Anterior cingulate cortex (tissue), 58 donors: ENCODE measurements around the gene GDI1.

Source experiments
- DNase-seq, 58 donors: peaks; one replicate each; lab custom pipeline; 2025; lab: John Stamatoyannopoulos, UW

The GDI1 gene

DNA sequence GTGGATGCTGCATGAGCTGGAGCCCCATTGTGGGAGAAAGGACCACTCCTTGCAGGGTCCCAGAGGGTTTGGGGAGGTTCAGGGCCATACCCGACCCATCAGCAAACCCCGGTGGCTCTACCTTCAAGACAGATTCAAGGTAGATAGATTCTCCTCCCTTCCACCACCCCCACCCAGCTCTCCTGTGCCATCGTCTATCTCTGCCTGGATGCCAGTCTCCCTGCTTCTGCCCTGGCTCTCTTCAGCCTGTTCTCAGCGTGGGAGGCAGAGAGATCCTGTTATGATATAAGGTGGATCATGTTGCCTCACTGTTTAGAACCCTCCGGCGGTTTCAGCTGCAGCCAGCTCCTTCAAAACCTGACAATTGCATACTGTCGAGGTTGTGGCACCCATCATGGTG, 36.7 kb downstream of the GDI1 start:
- DNase-seq: no peak

DNA sequence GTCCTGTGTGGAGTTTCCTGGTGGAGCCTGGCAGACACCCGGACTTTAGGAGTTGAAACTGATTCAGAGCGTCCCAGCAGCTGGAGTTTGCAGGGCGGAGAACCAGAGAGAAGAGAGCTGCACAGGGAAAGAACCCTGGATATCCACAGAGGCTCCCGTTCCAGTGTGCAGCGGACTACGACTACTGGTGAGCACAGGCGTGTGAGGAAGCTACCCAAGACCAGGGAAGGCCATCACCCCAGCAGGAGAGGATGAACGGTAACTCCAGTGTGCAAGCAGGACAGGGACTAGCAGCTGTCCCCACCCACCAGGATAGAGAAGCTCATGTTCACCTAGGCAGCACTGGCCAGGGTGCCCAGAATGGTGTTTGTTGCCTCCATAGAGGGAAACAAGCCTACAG, 39.9 kb downstream of the GDI1 start:
- no peak for DNase-seq

DNA sequence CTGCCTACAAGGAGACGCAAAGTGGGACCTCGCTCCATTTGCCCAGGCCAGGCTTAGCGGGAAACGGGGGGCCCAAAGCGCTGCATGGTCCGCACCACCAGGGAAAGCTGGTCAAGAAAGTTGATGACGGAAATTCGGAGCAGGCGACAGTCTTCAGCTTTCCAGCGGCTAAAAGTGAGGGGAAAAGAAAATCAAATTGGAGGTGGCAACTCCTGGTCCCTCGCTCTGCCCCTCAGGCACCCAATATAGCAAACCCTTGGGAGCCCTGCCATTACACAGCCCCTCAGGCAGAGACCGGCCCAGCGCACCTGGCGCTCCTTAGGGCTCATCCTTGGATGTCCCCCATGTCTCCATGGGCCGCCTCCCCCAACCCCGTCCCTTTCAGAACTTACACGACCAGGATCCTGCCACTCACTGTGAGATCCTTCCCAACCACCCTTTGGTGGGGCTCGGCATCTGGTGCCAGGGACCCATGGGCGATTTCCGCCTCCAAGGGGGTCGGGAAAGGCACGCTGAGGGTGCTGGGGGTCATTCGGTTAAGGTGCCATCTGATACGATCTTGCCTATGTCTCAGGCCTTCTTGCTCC, 41.0 kb downstream of the GDI1 start:
- DNase-seq: no peak

DNA sequence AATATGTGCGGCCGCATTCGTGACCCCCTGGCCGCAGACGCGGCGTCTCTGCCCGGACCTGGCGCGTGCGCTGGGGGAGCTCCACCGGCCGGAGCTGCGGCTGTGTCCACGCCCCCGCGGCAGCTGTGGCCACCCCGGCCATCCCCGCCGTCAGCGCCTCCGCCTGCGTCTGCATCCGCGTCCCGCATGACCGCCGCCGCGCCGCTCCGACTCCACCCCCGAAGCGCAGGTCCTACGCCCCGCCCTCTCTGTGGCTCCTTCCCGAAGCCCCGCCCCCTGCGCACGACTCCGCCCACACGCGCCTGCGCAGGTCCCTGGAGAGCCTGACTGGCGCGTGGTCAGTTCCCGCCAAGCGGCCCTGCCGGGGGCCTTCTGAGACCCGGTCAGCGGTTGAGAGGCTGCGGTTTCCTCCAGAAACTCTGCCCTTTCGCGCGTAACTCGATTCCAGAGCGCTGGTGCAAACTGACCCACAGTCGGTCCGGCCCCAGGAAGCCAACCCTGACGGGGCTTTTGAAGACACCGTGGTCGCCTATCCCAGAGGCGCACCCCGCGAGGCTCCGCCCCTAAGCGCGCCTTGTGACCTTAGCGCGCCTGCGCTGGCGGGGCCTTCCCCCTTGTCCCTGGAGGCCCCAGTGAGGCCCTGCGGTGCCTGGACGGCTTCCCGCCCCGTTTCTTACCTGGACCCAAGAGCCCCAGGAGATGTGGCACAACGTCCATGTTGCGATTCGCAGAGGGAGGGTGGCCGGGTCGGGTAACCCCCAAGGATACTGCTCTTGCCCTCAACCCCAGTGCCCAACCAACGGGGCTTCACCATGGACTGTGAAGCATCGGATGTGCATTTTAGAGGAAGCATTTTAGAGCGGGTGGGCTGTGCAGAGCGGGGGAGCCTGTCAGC, 42.0 kb downstream of the GDI1 start, which contains the start of gene LAGE3:
Gene LAGE3 (minus strand): TSS at position 554 of the 895 bp plus-strand sequence. CDS start 366 bp downstream, at position 188.
- peak; percentile 22 to 93 (median 86) for DNase-seq

DNA sequence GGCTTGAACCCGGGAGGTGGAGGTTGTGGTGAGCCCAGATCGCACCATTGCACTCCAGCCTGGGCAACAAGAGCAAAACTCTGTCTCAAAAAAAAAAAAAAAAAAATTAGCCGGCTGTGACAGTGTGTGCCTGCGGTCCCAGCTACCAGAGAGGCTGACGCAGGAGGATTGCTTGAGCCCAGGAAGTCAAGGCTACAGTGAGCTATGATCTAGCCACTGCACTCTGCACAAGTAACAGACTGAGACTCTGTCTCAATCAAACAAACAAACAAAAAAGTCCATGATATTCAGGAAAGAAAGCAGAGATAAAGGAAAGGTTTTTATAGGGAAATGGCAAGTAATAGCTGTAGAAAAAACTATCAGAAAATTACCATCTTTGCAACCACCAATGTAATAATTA, 44.2 kb downstream of the GDI1 start:
- no peak for DNase-seq

DNA sequence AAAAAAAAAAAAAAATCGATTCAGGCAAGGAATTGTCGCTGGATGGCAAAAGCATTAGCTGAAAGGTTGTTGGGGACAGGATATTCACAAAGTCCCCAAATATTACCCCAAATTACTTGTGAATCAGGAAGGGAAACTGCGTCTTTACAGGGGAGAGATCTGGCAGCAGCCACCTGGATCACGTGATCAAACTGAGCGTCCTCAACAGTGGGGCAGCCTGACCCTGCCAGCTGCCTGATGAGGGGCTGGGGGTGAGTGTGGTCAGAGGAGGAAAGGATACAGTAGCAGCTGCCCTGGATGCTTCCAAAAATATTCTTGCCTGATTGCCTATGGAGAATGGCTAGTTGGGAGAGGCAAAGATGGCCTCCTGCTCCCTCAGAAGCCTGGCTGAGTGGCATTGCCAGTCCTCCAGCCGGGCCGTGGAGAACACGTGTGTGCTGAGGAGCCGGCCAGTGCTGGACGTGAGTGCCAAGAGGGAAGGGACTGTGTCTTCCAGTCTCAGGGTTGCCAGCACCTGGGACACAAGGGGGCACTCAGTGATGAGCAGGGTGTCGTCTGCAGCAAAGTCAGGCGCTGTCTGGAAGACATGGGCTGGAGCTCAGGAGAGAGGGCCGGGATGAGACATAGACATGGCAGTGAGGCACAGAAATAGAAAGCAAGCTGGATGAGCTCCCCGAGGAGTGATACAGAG, 45.1 kb downstream of the GDI1 start:
- no peak for DNase-seq

DNA sequence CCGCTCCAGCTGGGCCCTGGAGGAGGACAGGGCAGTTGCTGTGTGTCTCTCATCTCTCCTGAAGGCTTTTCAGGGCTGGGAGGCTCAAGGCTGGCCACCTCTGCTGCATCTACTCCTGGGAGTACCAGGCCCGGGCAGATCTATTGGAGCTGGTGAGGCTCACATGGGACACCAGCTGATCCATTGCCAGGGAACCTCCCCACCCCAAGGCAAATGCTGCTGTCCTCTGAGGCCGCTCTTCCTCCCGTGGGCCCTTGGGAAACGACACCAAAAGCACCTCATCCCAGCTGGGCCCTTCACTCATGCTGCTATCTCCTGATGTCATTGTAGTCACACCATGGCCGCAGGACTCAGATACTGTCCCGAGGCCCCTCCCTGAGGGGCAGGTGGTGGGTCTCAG, 45.8 kb downstream of the GDI1 start:
- DNase-seq: no peak

DNA sequence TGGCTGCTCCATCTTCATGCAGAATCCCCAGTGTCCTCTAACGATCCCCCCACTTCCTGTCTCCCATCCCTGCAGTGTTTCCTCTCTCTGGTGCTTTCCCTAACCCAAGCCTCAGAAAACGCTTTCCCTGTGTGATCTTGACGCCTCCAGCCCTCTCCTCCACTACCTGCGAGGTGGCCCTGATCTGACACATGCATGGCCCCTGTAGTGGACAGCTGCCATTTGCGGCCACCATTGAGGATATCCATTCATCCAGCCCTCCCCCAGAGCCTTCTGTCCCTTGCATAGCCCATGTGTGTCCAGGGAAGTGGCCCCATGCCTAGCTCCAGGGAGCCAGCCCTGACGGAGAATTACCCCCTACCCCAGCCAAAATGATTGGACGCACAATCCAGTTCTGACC, 46.4 kb downstream of the GDI1 start:
- no peak for DNase-seq

DNA sequence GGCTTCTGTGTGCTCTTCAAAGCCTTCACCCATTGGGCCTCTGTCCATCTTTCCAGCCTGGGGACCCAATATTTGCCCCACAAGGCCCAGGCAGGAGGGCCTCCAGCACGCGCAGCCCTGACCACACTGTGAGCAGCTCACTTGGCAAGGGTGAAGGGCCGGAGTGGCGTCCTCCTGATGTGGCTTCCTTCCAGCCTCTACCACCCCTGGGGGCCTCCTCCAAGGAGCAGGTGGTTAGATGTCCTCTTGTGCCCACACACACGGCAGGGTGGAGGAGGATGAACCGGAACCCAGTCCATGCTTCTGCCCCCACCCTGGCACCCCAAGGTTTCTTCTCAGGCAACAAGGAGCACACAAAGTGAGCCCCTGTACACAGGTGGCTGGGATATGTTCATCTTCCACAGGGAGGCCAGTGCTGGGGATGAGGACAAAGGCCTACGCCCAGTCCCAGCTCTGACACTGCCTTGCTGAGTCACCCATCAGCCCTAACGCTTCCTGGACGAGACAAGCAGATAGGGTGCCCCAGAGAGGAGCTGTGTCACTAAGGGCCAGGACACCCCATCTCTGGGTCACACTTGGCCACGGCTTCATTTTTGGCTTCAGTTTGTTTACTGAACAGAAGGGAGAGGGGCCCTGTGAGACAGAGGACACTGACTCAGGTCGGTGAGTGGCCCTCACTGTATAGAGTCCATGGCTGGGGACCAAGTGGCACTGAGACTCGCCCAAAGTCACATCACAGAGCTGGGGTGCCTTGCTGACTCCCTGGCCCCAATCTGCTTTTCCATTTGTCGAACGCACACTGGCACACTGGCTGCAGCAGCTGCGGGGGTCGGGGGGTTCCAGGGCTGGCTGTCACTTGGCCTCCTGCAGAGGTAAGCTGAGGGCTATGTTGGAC, 47.5 kb downstream of the GDI1 start:
- DNase-seq: no peak

DNA sequence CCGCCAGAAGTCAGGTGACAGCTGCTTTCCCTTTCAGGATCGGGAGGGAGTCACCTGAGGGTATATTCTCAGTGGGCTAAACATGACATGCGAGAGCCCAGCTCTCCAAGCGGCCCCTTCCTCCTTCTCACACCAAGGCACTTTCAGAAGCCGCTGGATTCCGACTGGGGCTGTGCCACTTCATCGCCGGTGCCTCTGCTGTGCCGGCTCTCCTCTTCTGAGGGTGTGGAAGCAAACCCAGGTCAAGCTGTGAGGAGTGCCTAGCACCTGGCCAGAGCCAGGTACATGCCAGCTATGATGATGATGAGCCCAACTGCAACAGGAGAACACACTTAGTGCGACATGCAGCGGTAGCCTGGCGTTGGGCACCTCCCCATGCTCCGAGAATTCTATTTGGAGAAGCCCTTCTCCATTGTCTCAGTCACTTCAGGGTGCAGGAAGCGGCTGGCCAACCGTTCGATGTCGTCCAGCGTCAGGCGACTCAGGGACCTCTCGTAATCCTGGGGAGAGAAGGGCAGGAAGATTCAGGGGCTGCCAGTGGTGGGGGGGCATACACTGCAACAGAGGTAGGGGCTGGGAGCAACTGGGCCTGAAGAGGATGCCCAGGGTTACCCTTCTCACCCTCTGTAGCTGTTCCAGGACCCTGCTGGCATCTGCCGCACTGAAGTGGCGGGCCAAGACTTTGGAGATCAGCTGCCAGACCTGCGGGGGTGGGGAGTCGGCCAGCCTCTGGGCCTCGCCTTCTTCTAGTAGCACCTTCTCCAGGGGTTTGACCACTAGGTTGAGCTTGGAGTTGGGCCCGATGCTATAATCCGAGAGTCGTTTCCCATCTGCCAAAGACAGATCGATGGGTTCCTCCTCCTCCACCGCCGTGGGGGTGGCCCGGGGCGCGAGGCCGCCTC, 48.4 kb downstream of the GDI1 start:
- peak in 1 of 58 donors; percentile 24 for DNase-seq

DNA sequence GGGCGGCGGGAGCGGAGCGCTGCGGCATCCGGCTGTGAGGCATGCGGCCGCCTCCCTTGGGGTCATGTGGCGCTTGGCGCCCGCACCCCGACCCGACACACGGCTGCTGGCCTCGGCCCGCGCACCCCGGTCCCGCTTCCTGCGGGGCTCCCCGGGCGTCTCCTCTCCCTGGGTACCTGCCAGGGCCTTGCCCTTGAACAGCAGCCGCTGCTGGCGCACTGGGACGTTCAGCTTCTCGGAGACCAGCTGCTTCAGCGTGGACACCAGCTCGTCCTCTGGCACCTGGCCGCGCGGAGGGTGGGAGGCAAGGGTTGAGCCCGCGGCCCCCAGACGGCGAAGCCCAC, 49.1 kb downstream of the GDI1 start:
- peak in 4 of 58 donors; percentile 26 to 35 (median 31) for DNase-seq

DNA sequence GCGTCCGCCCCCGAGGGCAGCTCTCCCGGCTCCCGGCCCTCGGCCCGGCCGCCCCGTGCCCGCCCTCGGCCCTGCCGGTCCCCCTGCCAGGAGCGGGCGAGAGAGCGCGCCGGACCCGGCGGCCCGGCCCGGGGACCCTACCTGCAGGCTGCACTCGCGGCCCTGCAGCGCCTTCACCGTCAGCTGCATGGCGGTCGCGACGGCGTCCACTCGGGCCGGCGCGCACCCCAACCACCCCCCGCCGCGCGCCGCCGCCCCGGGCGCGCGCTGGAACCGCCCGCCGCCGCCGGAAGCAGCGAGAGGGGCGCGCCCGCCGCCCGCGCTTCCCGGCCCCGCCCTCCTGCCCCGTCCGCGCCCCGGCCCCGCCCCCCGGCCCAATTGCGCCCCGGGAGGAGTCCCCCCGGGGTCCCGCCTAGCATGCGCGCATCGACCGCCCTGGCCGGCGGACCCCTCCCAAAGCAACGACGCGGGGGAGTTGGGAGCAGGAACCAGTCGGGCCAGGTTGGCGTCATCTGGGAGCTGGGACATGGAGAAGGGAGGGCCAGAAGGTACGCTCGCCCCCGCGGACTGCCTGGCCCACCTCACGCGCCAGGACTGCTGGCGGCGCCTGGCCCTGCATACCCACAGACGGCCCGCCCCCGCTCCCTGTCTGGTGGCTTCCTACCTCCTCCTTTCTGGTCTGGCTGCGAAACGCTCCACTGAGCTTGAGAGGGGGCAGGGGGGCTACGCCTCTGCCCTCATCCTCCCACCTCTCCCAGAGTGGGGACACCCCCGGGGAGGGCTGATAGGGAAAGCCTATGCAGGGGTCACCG, 49.6 kb downstream of the GDI1 start, which contains the start of gene UBL4A:
Gene UBL4A (minus strand): TSS at position 220 of the 812 bp plus-strand sequence. CDS start 31 bp downstream, at position 189.
- DNase-seq: peak in 44 of 58 donors; percentile 2 to 63 (median 29)

DNA sequence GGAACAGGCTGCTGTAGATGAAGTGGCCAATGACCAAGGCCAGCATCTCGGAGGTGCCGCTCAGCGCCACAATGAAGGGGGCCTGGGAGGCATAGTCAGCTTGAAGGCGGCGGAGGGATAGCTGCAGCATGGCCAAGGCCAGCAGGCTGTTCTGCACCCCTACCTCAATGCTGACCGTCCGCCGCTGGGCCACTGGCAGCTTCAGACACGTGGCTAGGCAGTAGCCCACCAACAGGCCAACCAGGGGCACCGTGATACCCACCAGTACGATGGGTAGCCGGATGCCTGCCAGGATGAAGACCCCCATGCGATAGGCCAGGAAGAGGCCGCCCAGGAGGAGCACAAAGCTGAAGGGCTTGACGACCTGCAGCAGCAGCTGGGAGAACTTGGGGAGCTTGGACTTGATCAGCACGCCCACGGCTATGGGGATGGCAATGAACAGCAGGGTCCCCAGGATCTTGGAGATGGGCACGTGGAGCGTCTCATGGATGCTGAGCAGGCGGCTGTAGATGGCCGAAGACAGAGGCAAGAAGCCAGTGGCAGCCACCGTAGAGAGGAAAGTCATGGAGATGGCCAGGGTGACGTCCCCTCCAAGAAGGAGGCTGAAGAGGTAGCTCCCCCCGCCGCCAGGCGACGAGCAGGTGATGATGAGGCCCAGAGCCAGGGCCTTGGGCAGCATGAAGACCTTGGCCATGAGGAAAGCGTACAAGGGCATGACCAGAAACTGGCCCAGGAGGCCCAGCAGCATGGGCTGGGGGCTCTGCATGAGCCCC, 50.8 kb downstream of the GDI1 start:
- DNase-seq: no peak

DNA sequence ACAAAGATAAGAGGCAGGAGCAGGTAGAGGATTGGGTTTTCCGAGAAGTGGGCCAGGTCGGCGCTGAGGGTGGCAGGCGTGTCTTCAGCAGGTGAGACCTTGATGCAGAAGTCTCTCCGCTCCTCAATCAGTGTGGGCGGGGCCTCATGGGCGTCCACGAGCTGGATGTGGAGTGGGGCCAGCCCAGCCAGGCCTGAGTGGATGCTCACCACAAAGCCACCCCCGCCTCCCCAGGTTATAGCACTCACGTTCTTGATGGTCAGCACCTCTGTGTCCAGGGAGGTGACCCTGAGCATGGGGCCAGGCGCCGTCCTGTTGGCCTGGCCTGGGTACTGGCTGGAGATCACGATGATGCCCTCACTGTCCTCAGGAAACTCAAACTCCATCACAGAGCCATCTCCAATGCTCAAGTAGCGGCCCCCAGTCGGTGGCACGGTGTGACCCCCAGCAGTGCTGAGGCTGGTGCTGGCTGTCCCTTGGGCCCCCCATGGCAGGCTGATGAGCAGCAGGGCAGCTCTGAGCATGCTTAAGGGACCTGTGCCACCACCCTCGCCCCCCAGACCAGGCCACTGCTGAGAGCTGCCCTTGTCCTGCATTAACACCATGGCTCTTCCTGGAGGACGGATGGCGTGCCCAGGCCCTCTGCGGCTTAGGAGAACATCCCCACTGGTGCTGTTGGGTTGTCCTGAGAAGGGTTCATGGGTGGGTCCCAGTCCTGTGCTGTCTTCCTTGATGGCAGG, 51.6 kb downstream of the GDI1 start:
- DNase-seq: no peak

DNA sequence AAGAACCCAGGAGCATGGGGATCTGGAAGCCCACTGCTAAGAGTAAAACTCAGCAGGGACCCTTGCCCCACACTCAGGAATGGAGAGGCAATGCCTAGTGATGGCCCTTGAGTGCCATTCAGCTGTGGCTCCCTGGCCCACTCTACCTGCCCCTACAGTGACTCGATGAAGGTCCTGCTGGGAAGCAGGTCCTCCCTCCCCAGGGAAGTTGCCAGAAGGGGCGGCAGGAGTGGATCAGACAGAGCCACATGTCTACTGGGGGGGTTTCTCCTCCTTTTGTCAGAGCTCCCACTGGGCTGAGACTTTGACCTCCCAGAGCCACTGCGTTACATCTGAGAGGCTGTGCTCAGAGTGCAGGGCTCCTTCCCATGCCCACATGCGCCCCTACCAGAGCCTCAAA, 52.2 kb downstream of the GDI1 start:
- DNase-seq: no peak

DNA sequence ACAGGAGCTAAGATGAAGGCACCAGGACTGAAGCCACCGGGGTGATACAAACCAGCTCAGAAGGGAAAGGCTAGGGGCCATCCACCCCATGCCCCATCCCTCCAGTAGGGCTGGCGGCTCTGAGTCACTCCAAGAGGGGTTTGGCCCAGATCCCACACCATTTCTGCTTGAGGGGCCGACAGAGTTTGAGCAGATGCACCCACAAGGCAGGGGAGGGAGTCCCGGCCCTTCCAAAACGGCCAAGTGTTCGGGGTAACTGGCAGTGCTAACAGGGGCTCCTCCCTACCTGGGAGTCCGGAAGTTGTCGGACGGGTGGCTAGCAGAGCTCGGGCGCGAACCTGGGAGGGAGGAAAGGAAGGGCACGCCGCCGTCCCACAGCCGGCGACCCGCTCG, 53.1 kb downstream of the GDI1 start:
- peak in 3 of 58 donors; percentile 6 to 35 (median 20) for DNase-seq
